K562 (cell line): ENCODE results near the gene CHD2. TPM values are rescaled to one million over a fixed set of nuclear protein-coding genes. Genes with fewer than 3 reads are reported as not detected.
A peak's percentile ranks its signal among the peaks of the same experiment; 100 is the strongest.

Experiments used
- ARID3B ChIP-seq: fragments of 250-450 bp; sonication (Bioruptor Pico); IDR thresholded peaks from 2 replicates; pipeline ENCODE4 v1.4.0; 2020; ENCODE audit warnings: borderline replicate concordance
- CGGBP1 ChIP-seq: fragments of 250-450 bp; sonication (Bioruptor Pico); IDR thresholded peaks from 2 replicates; pipeline ENCODE4 v1.9.0; 2021; ENCODE audit warnings: mild to moderate bottlenecking
- FOXP1 ChIP-seq: sonication (generic); formaldehyde crosslinking; IDR thresholded peaks from 2 replicates; pipeline ENCODE4 v1.8.0; 2022; ENCODE audit warnings: mild to moderate bottlenecking, missing genetic modification reagents
- HDGF ChIP-seq: fragments of 450-650 bp; IDR thresholded peaks from 2 replicates; pipeline ENCODE4 v1.6.1; 2016
- SREBF1 ChIP-seq: fragments of 150-350 bp; IDR thresholded peaks from 2 replicates; pipeline ENCODE4 v1.6.1; 2014; ENCODE audit warnings: antibody characterized with exemption, low read depth, low read length, borderline replicate concordance
- TAF1 ChIP-seq: IDR thresholded peaks from 2 replicates; pipeline ENCODE4 v1.6.1; 2011; ENCODE audit warnings: mild to moderate bottlenecking, low read length, moderate library complexity; ENCODE audit not compliant: insufficient read depth, control insufficient read depth, severe bottlenecking; ENCODE audit errors: extremely low read depth
- YY1 ChIP-seq, 3 experiments: IDR thresholded peaks; 2 replicates each; pipeline ENCODE4 v1.6.1; 2011; ENCODE audit warnings: low read length in 2 of 3, mild to moderate bottlenecking in 2 of 3, moderate library complexity in 2 of 3, borderline replicate concordance in 1 of 3, control low read depth in 1 of 3, low read depth in 1 of 3; ENCODE audit not compliant: insufficient read depth in 3 of 3, insufficient replicate concordance in 2 of 3, control insufficient read depth in 1 of 3, insufficient read length in 1 of 3; ENCODE audit errors: extremely low read depth in 1 of 3
- ZNF133 ChIP-seq: fragments of 250-450 bp; sonication (Bioruptor Pico); IDR thresholded peaks from 2 replicates; pipeline ENCODE4 v1.4.0; 2020; ENCODE audit warnings: mild to moderate bottlenecking
- ZNF318 ChIP-seq, 2 experiments: fragments of 450-650 bp; IDR thresholded peaks; 2 replicates each; pipeline ENCODE4 v1.6.1; 2016; ENCODE audit warnings: mild to moderate bottlenecking in 2 of 2, borderline replicate concordance in 1 of 2, low read depth in 1 of 2, moderate library complexity in 1 of 2
- polyA plus RNA-seq, 8 experiments: library from polyadenylated mRNA; depleted of rRNA in 4 of 8; stranded (reverse) in 5 of 8; unstranded in 3 of 8; fragments of >200 nt; fragmentation: Nextera tagmentation in 2 of 8; fragmentation: Illumina TruSeq in 1 of 8; extraction: Ambion mirVana in 2 of 8; extraction: Trizol in 1 of 8; gene quantifications; 2 replicates each; pipeline versions ENCODE4 v1.2.1 to v1.2.3, GENCODE V29; 2011 to 2014; ENCODE audit warnings: inconsistent platforms in 1 of 8, missing spikeins in 1 of 8
- total RNA-seq, 7 experiments: library from RNA; depleted of rRNA in 6 of 7; stranded (reverse); fragments of >200 nt in 6 of 7; fragmentation: Illumina TruSeq in 2 of 7; extraction: Trizol in 2 of 7; gene quantifications; 2 replicates each; pipeline versions ENCODE4 v1.2.1 to v1.2.3, GENCODE V29; 2011 to 2021; ENCODE audit warnings: low replicate concordance in 1 of 7
- TF ChIP-seq, protein P1 (sequence below), 2 experiments: IDR thresholded peaks; 2 replicates each; pipeline ENCODE4 v1.6.1; 2012; ENCODE audit warnings: improper control_type of control experiment in 2 of 2, low read depth in 2 of 2, low read length in 2 of 2, borderline replicate concordance in 1 of 2
- TF ChIP-seq, protein P2 (sequence below): fragments of 250-450 bp; sonication (Bioruptor Pico); IDR thresholded peaks from 2 replicates; pipeline ENCODE4 v1.6.1; 2021; ENCODE audit warnings: mild to moderate bottlenecking

CHD2 gene
- total and polyA plus RNA-seq, 9 of the 15 experiments (the other 6 are each of a cell fraction or from before 2014, with no cell fraction given), result 38.9 to 70.8 (median 56.2) TPM

DNA sequence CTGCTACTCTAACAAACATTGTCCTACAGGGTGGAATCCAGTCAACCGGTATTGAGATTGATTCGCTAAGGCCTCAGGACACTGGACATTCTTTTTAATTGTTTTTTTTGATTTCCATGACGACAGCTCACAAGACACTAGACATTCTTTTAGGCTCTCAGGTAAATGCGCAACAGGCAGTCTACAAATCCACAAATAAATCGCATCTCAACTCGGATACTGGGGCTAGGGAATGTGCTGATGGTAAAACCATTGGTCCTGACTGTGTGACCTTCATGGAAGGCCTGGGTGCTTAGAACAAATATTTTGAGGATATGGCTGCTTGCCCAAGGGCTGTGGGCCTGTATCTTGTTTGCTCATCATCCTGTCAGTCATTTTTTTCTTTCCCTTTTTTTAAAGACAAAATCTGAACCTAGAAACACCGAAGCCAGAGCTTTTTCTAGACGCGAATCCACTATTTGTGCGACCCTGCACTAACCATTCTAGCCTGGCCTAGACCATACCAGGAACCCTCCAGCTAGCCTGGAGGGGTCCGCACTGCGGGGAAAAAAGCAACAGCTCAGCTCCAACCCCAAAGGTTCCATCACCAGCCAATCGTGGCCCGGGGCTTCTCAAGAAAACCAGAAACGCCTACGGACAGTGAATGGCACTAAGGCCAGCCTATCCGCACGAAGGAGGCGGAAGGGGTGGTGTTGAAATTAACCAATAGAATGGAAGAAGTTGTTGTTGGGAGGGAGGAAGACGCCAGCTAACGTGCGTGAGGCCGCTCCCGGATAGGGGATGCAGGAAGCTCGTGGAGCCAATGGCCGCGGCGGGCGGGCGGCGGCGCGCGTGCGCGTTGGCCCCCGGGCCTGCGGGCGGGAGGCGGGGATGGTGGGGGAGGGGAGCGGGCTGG lies 18.1 kb upstream of the CHD2 start (continued):
- TF ChIP-seq, protein P1, sequence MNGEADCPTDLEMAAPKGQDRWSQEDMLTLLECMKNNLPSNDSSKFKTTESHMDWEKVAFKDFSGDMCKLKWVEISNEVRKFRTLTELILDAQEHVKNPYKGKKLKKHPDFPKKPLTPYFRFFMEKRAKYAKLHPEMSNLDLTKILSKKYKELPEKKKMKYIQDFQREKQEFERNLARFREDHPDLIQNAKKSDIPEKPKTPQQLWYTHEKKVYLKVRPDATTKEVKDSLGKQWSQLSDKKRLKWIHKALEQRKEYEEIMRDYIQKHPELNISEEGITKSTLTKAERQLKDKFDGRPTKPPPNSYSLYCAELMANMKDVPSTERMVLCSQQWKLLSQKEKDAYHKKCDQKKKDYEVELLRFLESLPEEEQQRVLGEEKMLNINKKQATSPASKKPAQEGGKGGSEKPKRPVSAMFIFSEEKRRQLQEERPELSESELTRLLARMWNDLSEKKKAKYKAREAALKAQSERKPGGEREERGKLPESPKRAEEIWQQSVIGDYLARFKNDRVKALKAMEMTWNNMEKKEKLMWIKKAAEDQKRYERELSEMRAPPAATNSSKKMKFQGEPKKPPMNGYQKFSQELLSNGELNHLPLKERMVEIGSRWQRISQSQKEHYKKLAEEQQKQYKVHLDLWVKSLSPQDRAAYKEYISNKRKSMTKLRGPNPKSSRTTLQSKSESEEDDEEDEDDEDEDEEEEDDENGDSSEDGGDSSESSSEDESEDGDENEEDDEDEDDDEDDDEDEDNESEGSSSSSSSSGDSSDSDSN (IDR thresholded peaks at IDR 0.05; ENCODE audit: borderline replicate concordance in 1 of 2, low read depth in 2 of 2, low read length in 2 of 2), result no peak; a peak in 1 of 4 replicates
- peak; percentile 95 for TF ChIP-seq CGGBP1 (CRISPR knock-in tag)
- TF ChIP-seq, protein P2, sequence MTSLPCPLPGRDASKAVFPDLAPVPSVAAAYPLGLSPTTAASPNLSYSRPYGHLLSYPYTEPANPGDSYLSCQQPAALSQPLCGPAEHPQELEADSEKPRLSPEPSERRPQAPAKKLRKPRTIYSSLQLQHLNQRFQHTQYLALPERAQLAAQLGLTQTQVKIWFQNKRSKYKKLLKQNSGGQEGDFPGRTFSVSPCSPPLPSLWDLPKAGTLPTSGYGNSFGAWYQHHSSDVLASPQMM (CRISPR knock-in tag), result no peak
- TF ChIP-seq TAF1, result peak; percentile 50
- TF ChIP-seq FOXP1, result no peak
- TF ChIP-seq SREBF1, result no peak
- 0 out of 2 replicates have a peak, but pooled peaks have one; percentile 46 for TF ChIP-seq ZNF133 (CRISPR knock-in tag)
- peak in 1 of 3 experiments; percentile 23 for TF ChIP-seq YY1 (IDR thresholded peaks at IDR 0.05; ENCODE audit: borderline replicate concordance in 1 of 3, control insufficient read depth in 1 of 3, extremely low read depth in 1 of 3, insufficient read depth in 3 of 3, insufficient read length in 1 of 3, insufficient replicate concordance in 2 of 3, low read depth in 1 of 3, low read length in 2 of 3)
- TF ChIP-seq HDGF, result 0 out of 2 replicates have a peak, but pooled peaks have one; percentile 44
- TF ChIP-seq ARID3B (CRISPR knock-in tag), result no peak
- TF ChIP-seq ZNF318 (IDR thresholded peaks at IDR 0.05; ENCODE audit: borderline replicate concordance in 1 of 2, low read depth in 1 of 2), result no peak
